Measurements from ENCODE around the gene ULK2.

DNA sequence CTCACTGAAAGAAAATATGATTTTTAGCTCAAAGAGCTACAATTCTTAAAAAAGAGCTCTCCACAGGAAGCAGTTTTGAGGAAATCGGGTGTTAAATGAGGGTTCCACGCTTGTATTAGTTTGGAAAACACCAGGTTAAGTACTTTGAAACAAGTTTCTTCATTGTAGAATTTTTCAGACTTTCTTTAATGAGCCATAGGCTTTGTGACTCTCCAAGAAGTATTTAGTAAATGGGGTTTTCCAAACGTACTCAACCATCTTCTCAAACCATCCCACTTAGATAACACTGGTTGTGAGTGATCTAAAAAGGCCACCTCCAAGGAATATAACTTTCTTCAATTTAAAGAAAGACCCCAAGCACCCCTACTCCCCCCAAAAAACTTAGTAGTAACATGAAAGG lies 2.7 kb downstream of the ULK2 start:
- TF ChIP-seq CREM (CRISPR knock-in tag; IDR thresholded peaks at IDR 0.05) (no peak), CTCF (IDR thresholded peaks at IDR 0.05) (no peak), MYBL2 (CRISPR knock-in tag; IDR thresholded peaks at IDR 0.05) (no peak)
